Ascending aorta (tissue), 2 donors: ENCODE data around the gene PRRC2B. TPM values are rescaled to one million over a fixed set of nuclear protein-coding genes. Genes with fewer than 3 reads are reported as not detected.
"Not testable (repeated sequence)": the region's sequence is repeated elsewhere in the genome, so short reads cannot be mapped to it uniquely, and the experiment has no call there.

Experiments
- DNase-seq, 2 donors: peaks; one replicate each; pipeline ENCODE4 v3.0.0-alpha.2; 2019; ENCODE audit warnings: low spot score in 2 of 2
- H3K27ac ChIP-seq, 2 donors: fragments of 200-600 bp; sonication (generic); one replicate each; pipeline ENCODE4 v1.5.1; 2016 to 2017; ENCODE audit warnings: mild to moderate bottlenecking in 1 of 2
- H3K27me3 ChIP-seq: fragments of 200-600 bp; sonication (generic); one replicate; pipeline ENCODE4 v1.5.1; 2017
- H3K36me3 ChIP-seq, 2 donors: fragments of 200-600 bp; sonication (generic); one replicate each; pipeline ENCODE4 v1.5.1; 2016
- H3K4me1 ChIP-seq, 2 donors: fragments of 200-600 bp; sonication (generic); one replicate each; pipeline ENCODE4 v1.5.1; 2016 to 2017; ENCODE audit warnings: mild to moderate bottlenecking in 1 of 2
- H3K4me3 ChIP-seq, 2 donors: fragments of 200-600 bp; sonication (generic); one replicate each; pipeline ENCODE4 v1.5.1; 2016 to 2017; ENCODE audit warnings: mild to moderate bottlenecking in 1 of 2
- H3K9me3 ChIP-seq, 2 donors: fragments of 200-600 bp; sonication (generic); one replicate each; pipeline ENCODE4 v1.5.1; 2016
- CTCF ChIP-seq, 3 experiments: fragments of 200-600 bp in 2 of 3; fragments of 450-650 bp in 1 of 3; sonication (generic) in 2 of 3; IDR thresholded peaks; one replicate each; pipeline ENCODE4 v1.5.1; 2016 to 2019; ENCODE audit warnings: antibody characterized with exemption in 3 of 3, mild to moderate bottlenecking in 1 of 3, moderate library complexity in 1 of 3
- intact Hi-C: fragments of 100-400 bp; cut with DNase I; formaldehyde crosslinking; loops from one replicate; pipeline ENCODE4 v1.15.1; 2023
- total RNA-seq: library from RNA; depleted of rRNA; stranded (reverse); fragments of >200 nt; gene quantifications from one replicate; pipeline ENCODE4 v1.1.0, GENCODE V29; 2016

PRRC2B gene
- total RNA-seq, 1 donor from 2014 or later, result 199 TPM

GRCh38 chr9:131391504-131391903 lies 2.4 kb upstream of the PRRC2B start:
- intact Hi-C loops, result loop anchor here (5.0 kb wide), 2 partner anchors 39 to 41 kb away; no protein-coding TSS in a partner anchor
- H3K4me3 ChIP-seq, result no peak overlapping the region

GRCh38 chr9:131394464-131395156 lies 724 bp downstream of the PRRC2B start:
- DNase-seq, result peak in 1 of 2 donors; percentile 75
- Histone ChIP-seq H3K27me3 (no peaks in the 10 kb centered on the region), H3K9me3 (no peaks in the 10 kb centered on the region), H3K27ac (peak overlapping the region; percentile 88 to 98), H3K36me3 (no peaks in the 10 kb centered on the region), H3K4me1 (peaks cover 21 to 30% of the 10 kb centered on the region in 2 donors), H3K4me3 (peak overlapping the region; percentile 76 to 84)
- TF ChIP-seq CTCF (IDR thresholded peaks at IDR 0.05), result no peak
- intact Hi-C loops, result loop anchor here (1.0 to 5.0 kb wide), 3 partner anchors 8 to 42 kb away; no protein-coding TSS in a partner anchor

More at GRCh38 chr9:131391504-131391903, 2.4 kb upstream of the PRRC2B start:
- Histone ChIP-seq H3K27ac (no peak overlapping the region), H3K27me3 (no peaks in the 10 kb centered on the region), H3K4me1 (peaks cover 3 to 5% of the 10 kb centered on the region in 2 donors), H3K9me3 (no peaks in the 10 kb centered on the region), H3K36me3 (no peaks in the 10 kb centered on the region)
- TF ChIP-seq CTCF (IDR thresholded peaks at IDR 0.05), result no peak
- DNase-seq, result no peak

GRCh38 chr9:131395157-131396098 lies 1.5 kb downstream of the PRRC2B start:
- peak overlapping the region; percentile 88 to 98 for H3K27ac ChIP-seq
- TF ChIP-seq CTCF (IDR thresholded peaks at IDR 0.05), result peak in 1 of 3 experiments; percentile 10
- H3K9me3 ChIP-seq, result no peaks in the 10 kb centered on the region
- H3K4me3 ChIP-seq, result peak overlapping the region; percentile 76 to 84
- no peak for DNase-seq
- no peaks in the 10 kb centered on the region for H3K27me3 ChIP-seq
- H3K4me1 ChIP-seq, result peaks cover 26 to 38% of the 10 kb centered on the region in 2 donors
- intact Hi-C loops, result no loop called here
- H3K36me3 ChIP-seq, result no peaks in the 10 kb centered on the region

GRCh38 chr9:131396099-131396479 lies 2.2 kb downstream of the PRRC2B start:
- H3K27me3 ChIP-seq, H3K36me3 ChIP-seq, DNase-seq, H3K9me3 ChIP-seq, intact Hi-C loops: not testable (repeated sequence)
- peak overlapping the region; percentile 88 to 98 for H3K27ac ChIP-seq
- H3K4me3 ChIP-seq, result peak overlapping the region; percentile 76 to 84
- peaks cover 26 to 44% of the 10 kb centered on the region in 2 donors for H3K4me1 ChIP-seq

GRCh38 chr9:131396626-131397025 lies 2.7 kb downstream of the PRRC2B start:
- H3K27ac ChIP-seq, result peak overlapping the region; percentile 88 to 98
- no peaks in the 10 kb centered on the region for H3K9me3 ChIP-seq
- no peaks in the 10 kb centered on the region for H3K27me3 ChIP-seq
- H3K4me3 ChIP-seq, result peak overlapping the region; percentile 5 to 84
- no peak for TF ChIP-seq CTCF (IDR thresholded peaks at IDR 0.05)
- H3K4me1 ChIP-seq, result peaks cover 26 to 49% of the 10 kb centered on the region in 2 donors
- intact Hi-C loops, result no loop called here
- H3K36me3 ChIP-seq, result no peaks in the 10 kb centered on the region
- no peak for DNase-seq
